HL-60 (cell line): ENCODE measurements around the gene CPT1B.

Experiments
- DNase-seq, 2 experiments: peaks; one replicate each; pipeline ENCODE4 v3.0.0-alpha.2; 2010 to 2020; ENCODE audit warnings: low read depth in 1 of 2, low spot score in 1 of 2
- H3K27ac ChIP-seq: fragments of 250-450 bp; sonication (Bioruptor Pico); replicated peaks from 2 replicates; pipeline ENCODE4 v1.5.1; 2020; ENCODE audit warnings: mild to moderate bottlenecking, moderate library complexity
- H3K27me3 ChIP-seq: fragments of 250-450 bp; sonication (Bioruptor Pico); 2 replicates; pipeline ENCODE4 v1.5.1; 2021; ENCODE audit warnings: mild to moderate bottlenecking, moderate library complexity; ENCODE audit not compliant: insufficient read depth, poor library complexity, severe bottlenecking
- H3K4me3 ChIP-seq: replicated peaks from 2 replicates; pipeline ENCODE4 v1.5.1; 2011; ENCODE audit warnings: mild to moderate bottlenecking, control low read depth, low read length; ENCODE audit not compliant: insufficient read depth
- CTCF ChIP-seq: IDR thresholded peaks from one replicate; pipeline ENCODE4 v1.5.1; 2011; ENCODE audit warnings: low read length, control low read depth, inconsistent platforms; ENCODE audit not compliant: insufficient read depth
- GABPA ChIP-seq: IDR thresholded peaks from 2 replicates; pipeline ENCODE4 v1.6.1; 2012; ENCODE audit warnings: low read depth
- POLR2AphosphoS5 ChIP-seq: IDR thresholded peaks from 2 replicates; pipeline ENCODE4 v1.6.1; 2012; ENCODE audit warnings: low read depth
- REST ChIP-seq: IDR thresholded peaks from 2 replicates; pipeline ENCODE4 v1.6.1; 2012; ENCODE audit warnings: low read depth; ENCODE audit not compliant: insufficient replicate concordance
- SPI1 ChIP-seq: IDR thresholded peaks from 2 replicates; pipeline ENCODE4 v1.6.1; 2012; ENCODE audit warnings: low read depth, mild to moderate bottlenecking, borderline replicate concordance

The CPT1B gene

GRCh38 chr22:50576070-50576469, 2.2 kb downstream of the CPT1B start:
- no peak overlapping the region for H3K4me3 ChIP-seq
- no peak for TF ChIP-seq GABPA
- TF ChIP-seq SPI1 = no peak
- TF ChIP-seq CTCF = no peak
- no peak for TF ChIP-seq POLR2AphosphoS5
- TF ChIP-seq REST = no peak
- peak in 1 of 2 experiments; percentile 16 for DNase-seq
- no peaks in the 10 kb centered on the region for H3K27me3 ChIP-seq
- H3K27ac ChIP-seq = no peak overlapping the region

DNA sequence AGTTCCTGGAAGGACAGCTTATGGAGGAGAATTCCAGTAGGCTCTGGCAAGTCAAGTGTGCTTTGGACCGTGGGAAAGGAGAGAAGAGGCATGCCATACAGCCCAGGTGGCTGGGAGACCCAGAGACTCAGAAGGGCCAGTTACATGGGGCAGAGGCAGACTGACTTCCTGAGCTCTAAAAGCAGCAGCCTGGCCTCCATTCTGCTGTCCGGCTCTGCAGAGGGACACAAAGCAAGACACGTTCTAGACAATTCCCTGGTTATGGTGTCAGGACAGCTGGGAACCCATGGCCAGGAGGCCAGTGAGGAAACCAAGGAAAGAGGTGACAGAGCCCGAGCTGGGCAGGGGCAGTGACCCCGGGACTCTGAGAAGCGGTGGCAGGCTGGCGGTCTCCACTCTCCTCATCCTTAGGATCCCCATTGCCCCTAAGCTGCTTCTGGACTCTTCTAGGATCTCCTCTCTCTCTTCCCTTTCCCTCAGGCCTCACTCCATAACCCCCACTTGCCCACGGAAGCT, 2.7 kb downstream of the CPT1B start:
- no peak overlapping the region for H3K27ac ChIP-seq
- TF ChIP-seq CTCF (no peak), REST (no peak), POLR2AphosphoS5 (no peak), GABPA (no peak), SPI1 (no peak)
- H3K4me3 ChIP-seq = no peak overlapping the region
- no peaks in the 10 kb centered on the region for H3K27me3 ChIP-seq
- DNase-seq = no peak

- Histone ChIP-seq H3K4me3 (no peak overlapping the region), H3K27me3 (no peaks in the 10 kb centered on the region), H3K27ac (no peak overlapping the region)
- DNase-seq = no peak
- TF ChIP-seq POLR2AphosphoS5 (no peak), GABPA (no peak), REST (no peak), CTCF (no peak), SPI1 (no peak)
Measured at GRCh38 chr22:50574383-50574755, 3.9 kb downstream of the CPT1B start.
